KOPT-K1 (cell line): ENCODE results near the gene MCL1.
"Not testable (repeated sequence)": the region's sequence is repeated elsewhere in the genome, so short reads cannot be mapped to it uniquely, and the experiment has no call there.

ENCODE experiments used
- H3K27ac ChIP-seq: fragments of 200-600 bp; sonication (generic); 2 replicates; pipeline ENCODE4 v1.5.1; 2016; ENCODE audit warnings: antibody characterized with exemption, mild to moderate bottlenecking, low read depth, low read length; ENCODE audit not compliant: poor library complexity, severe bottlenecking
- H3K36me3 ChIP-seq: fragments of 200-600 bp; sonication (generic); 2 replicates; pipeline ENCODE4 v1.5.1; 2017; ENCODE audit warnings: antibody characterized with exemption, mild to moderate bottlenecking, low read length, moderate library complexity; ENCODE audit not compliant: insufficient read depth
- H3K9me3 ChIP-seq: fragments of 200-600 bp; sonication (generic); 2 replicates; pipeline ENCODE4 v1.5.1; 2017; ENCODE audit warnings: antibody characterized with exemption, low read length, mild to moderate bottlenecking; ENCODE audit not compliant: insufficient read depth, poor library complexity, severe bottlenecking

The MCL1 gene

DNA sequence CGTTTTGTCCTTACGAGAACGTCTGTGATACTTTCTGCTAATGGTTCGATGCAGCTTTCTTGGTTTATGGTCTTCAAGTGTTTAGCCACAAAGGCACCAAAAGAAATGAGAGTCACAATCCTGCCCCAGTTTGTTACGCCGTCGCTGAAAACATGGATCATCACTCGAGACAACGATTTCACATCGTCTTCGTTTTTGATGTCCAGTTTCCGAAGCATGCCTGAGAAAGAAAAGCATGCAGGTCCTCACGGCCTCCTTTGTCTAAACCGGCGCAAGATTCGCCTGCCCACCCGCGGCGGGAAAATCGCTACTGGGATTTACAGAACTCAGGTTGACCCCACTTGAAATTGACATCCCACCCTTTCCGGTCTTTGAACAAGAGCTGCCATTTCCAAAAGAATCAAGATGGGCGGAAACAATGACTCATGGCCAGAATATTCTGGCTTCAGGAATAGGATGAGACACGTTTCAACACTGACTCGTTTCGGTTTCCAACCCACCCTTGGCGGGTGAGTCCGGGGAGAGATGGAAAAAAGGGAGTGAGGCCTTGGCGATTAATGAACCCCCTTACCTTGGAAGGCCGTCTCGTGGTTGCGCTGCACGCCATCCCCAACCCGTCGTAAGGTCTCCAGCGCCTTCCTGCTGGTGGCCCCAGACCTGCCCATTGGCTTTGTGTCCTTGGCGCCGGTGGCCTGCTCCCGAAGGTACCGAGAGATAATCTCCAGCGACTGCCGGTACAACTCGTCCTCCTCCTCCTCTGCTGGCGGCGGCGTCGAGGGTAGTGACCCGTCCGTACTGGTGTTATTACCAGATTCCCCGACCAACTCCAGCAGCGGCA is 919 bp downstream of the MCL1 start:
- Histone ChIP-seq H3K9me3 (no peaks in the 10 kb centered on the region), H3K36me3 (peaks cover 54% of the 10 kb centered on the region), H3K27ac (peak overlapping the region; percentile 94)

DNA sequence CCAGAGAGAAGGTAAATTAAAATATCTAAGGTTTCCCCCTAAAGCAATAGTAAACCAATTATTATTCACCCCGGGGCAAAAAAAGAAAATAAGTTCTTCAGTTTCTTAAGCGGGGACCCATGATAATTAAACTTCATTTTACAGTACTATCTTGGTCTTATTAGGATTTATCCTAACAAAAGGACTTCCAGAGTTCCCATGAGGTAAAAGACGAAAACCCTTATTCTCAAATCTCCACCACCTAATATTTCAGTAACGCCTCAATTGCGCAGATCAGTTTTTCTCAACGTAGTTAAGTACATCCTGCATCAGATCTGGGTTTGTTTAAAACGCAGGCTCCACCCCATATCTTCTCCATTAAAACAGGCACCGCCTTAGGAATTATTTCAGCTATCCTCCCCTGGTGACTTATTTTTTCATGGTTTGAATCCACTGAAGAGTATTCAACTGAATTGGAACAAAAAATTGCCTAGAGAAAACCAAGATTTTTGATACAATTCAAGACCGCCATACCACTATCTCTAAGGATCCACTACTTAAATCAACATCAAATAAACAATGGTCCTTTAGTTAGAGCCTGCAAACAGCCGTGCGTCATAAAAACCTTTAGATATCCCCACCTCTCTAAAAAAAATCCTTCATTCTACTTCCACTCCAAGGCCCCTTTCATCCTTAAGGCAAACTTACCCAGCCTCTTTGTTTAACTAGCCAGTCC is 1.7 kb downstream of the MCL1 start:
- peak overlapping the region; percentile 94 for H3K27ac ChIP-seq
- peaks cover 61% of the 10 kb centered on the region for H3K36me3 ChIP-seq
- H3K9me3 ChIP-seq, result no peaks in the 10 kb centered on the region

DNA sequence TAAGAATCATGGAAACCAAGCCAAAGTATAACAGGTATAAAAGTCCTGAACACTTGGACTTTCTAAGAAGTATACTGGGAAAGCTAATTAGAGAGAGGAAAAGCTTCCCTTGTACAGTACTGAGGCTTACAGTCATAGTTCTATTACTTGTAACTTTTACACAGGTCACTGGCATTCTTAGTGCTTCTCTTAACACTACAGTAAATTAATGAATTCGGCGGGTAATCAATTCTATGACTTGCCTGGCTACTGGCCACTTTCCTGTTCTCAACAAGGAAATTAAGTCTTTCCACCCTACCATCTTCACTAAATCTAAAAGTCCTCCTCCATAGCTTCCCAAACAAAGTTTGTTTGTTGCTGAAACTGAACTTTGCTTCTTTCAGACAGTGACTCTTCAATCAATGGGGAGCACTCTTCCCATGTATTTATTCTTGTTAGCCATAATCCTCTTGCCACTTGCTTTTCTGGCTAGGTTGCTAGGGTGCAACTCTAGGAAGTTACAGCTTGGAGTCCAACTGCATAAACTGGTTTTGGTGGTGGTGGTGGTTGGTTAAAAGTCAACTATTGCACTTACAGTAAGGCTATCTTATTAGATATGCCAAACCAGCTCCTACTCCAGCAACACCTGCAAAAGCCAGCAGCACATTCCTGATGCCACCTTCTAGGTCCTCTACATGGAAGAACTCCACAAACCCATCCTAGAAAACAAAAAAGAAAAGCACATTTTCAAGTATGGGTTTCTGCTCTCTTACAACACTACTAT is 2.4 kb downstream of the MCL1 start:
- Histone ChIP-seq H3K27ac (peak overlapping the region; percentile 94), H3K9me3 (no peaks in the 10 kb centered on the region), H3K36me3 (peaks cover 69% of the 10 kb centered on the region)

- H3K36me3 ChIP-seq, result peaks cover 75% of the 10 kb centered on the region
- no peaks in the 10 kb centered on the region for H3K9me3 ChIP-seq
- no peak overlapping the region for H3K27ac ChIP-seq
Observed at GRCh38 chr1:150576367-150576711, 3.1 kb downstream of the MCL1 start.

DNA sequence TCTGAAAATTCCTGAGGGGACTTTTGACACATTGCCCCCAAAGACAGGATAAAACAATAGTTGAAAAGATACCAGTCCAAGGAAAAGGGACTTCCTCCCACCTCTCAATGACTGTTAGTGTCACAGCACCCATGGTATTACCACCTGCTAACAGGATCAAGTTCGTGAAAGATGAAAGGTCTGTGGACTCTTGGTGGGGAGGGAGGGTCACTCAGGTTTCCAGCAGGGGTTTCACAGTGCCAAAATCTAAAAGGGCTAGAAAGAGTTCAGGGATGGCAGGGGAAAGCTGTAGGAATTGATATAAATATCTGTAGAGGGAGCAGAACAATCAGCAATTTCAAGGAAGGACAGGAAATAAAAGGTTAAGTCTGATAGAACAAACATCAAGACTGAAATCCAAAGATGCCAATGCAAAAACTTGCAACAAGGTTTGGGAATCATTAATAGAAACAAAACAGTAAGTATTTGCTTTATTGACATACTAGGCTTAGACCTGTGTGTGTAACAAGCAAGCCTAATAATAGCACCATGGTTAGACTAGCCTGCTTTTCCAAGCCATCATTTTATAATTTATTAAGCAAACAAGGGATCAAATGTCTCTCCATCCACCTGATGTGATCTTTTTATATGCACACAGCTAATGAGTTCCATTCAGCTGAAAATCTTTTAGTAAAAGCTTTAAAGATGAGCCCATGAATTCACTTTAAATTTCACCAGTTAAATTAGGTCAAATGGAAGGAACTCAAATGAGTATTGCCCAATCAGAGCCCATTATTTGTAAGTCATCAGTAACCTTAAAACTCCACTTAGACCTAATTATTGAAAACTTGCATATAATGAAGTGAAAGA is 3.7 kb downstream of the MCL1 start:
- Histone ChIP-seq H3K9me3 (no peaks in the 10 kb centered on the region), H3K27ac (peak overlapping the region; percentile 2), H3K36me3 (peaks cover 81% of the 10 kb centered on the region)

DNA sequence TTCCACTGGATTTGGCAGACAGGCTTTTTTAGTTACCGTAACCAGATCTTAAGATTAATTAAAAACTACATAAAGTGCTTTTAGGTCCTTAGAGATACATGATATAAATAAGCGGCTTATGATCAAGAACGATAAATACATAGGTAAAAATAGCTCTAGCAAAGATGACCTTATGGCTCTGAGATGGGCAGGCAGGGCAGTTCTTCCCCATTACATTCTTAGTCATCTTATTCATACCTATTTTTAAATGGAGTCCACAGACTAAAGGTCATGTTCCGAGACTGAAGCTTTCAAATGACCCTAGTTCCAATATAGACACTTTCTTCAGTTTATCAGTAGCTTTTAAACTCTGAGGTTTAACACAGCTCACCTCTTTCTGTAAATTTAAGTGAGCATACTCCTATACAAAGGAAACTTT is 4.3 kb downstream of the MCL1 start:
- Histone ChIP-seq H3K36me3 (peaks cover 81% of the 10 kb centered on the region), H3K27ac (peak overlapping the region; percentile 2), H3K9me3 (no peaks in the 10 kb centered on the region)

DNA sequence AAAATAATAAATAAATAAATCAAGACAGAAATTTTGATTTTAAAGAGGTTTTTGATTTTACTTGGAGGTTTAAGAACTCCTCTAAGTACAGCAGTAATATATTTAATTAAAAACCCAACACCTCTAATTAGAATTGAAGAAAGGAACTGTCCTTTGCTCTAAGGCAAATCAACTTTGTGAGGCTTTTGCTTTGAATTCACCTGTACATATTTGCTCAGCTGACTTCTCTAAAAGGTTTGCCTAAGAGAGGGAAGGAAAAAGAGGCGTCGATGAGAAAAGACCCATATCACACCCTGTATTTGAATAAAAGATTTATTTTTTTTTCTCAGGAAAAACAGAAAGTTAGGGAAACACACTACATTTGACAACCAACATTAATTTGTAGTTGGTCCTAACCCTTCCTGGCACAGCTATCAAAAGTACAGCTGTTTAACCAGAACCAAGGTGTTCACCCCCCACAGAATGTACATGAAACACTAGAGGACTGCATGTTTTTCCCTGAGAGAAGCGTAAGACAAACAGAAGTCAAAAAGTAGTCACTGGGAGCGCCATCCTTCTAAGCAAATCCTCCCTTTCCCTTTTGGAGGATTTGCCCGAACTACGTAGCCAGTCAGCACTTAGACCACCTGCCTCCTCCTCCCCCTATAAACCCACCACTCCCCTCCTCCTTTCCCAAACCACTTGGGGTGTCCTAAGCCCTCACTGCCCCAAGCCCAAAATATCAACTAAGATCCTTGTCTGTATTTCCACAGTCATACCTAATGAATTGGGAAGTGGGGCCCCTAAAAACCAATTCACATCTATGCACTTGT is 4.9 kb downstream of the MCL1 start:
- Histone ChIP-seq H3K36me3 (peaks cover 81% of the 10 kb centered on the region), H3K27ac (no peak overlapping the region), H3K9me3 (no peaks in the 10 kb centered on the region)

DNA sequence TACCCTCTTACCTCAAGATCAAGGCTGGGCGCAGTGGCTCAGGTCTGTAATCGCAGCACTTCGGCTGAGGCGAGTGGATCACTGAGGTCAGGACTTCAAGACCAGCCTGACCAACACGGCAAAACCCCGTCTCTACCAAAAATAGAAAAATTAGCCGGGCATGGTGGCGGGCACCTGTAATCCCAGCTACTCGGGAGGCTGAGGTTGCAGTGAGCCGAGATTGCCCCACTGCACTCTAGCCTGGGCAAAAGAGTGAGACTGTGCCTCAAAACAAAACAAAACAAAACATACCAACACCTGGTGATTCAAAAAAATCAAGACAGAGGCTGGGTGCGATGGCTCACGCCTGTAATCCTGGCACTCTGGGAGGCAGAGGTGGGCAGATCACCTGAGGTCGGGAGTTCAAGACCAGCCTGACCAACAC is 5.8 kb downstream of the MCL1 start:
- H3K36me3 ChIP-seq, result peaks cover 79% of the 10 kb centered on the region
- not testable (repeated sequence) for H3K9me3 ChIP-seq, H3K27ac ChIP-seq

GRCh38 chr1:150572918-150573647 is 6.3 kb downstream of the MCL1 start:
- Histone ChIP-seq H3K9me3 (no peaks in the 10 kb centered on the region), H3K27ac (no peak overlapping the region), H3K36me3 (peaks cover 74% of the 10 kb centered on the region)

DNA sequence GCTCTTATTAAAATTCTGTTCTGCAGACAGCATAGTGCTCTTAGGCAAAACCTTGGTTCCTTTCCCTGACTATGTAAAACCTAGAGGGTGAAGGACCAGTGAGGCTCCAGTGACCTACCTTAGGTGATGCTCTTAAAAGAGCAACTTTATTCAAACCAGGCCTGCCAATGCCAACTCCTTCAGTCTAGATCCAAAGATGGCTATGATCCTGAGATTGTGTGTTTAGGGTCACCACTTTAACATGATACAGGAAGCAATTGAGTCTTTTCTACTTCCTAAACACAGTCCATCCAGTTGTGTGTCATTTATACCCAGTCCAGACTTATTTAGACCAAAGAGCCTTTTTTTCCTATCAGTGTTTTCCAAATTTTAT is 10.8 kb downstream of the MCL1 start:
- no peaks in the 10 kb centered on the region for H3K9me3 ChIP-seq
- H3K36me3 ChIP-seq, result peaks cover 29% of the 10 kb centered on the region
- peak overlapping the region; percentile 84 for H3K27ac ChIP-seq

- Histone ChIP-seq H3K9me3 (no peaks in the 10 kb centered on the region), H3K27ac (peak overlapping the region; percentile 84), H3K36me3 (peaks cover 22% of the 10 kb centered on the region)
Observed at GRCh38 chr1:150567717-150568593, 11.5 kb downstream of the MCL1 start.

- H3K27ac ChIP-seq, result peak overlapping the region; percentile 84
- H3K9me3 ChIP-seq, result no peaks in the 10 kb centered on the region
- peaks cover 16% of the 10 kb centered on the region for H3K36me3 ChIP-seq
Observed at GRCh38 chr1:150567341-150567716, 12.1 kb downstream of the MCL1 start.
